ENCODE measurements around the gene FCSK.

The FCSK gene

DNA sequence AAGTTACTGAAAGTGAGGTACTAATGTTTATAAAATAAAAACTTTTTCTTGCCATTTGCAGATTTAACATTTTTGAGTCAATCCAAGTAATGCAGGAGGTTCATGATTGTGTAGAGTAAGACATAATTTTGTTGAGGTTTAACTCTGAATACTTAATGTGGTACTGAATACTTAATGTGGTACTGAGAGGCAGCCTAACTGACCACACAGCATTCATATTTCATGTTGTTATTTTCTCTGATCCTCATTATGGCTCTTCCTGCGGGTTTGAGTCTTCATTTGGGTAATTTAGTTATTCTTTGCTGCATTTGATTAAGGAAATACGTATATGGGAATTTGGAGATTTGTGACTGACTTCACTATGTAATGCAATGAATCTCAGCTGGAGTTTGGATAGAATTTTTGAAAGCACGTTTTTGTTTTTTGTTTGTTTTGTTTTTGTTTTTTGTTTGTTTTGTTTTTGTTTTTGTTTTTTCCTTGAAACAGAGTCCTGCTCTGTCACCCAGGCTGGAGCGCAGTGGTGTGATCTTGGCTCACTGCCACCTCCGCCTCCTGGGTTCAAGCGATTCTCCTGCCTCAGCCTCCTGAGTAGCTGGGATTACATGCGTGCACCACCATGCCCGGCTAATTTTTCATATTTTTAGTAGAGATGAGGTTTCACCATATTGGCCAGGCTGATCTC is 73.1 kb downstream of the FCSK start:
- TF ChIP-seq, protein P1, sequence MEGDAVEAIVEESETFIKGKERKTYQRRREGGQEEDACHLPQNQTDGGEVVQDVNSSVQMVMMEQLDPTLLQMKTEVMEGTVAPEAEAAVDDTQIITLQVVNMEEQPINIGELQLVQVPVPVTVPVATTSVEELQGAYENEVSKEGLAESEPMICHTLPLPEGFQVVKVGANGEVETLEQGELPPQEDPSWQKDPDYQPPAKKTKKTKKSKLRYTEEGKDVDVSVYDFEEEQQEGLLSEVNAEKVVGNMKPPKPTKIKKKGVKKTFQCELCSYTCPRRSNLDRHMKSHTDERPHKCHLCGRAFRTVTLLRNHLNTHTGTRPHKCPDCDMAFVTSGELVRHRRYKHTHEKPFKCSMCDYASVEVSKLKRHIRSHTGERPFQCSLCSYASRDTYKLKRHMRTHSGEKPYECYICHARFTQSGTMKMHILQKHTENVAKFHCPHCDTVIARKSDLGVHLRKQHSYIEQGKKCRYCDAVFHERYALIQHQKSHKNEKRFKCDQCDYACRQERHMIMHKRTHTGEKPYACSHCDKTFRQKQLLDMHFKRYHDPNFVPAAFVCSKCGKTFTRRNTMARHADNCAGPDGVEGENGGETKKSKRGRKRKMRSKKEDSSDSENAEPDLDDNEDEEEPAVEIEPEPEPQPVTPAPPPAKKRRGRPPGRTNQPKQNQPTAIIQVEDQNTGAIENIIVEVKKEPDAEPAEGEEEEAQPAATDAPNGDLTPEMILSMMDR (IDR thresholded peaks at IDR 0.05; ENCODE audit: low read depth, low read length), result no peak
- DNase-seq (ENCODE audit: low read depth in 2 of 2), result no peak
- H3K4me3 ChIP-seq (replicated peaks in 1 of 2; ENCODE audit: low read depth in 2 of 2, low read length in 2 of 2), result no peak overlapping the region

GRCh38 chr16:70529051-70529777 is 74.8 kb downstream of the FCSK start:
- peak; percentile 70 to 82 for DNase-seq (ENCODE audit: low read depth in 2 of 2)
- TF ChIP-seq, protein P1 (IDR thresholded peaks at IDR 0.05; ENCODE audit: low read depth, low read length), result peak; percentile 49

More at GRCh38 chr16:70529051-70529777, 74.8 kb downstream of the FCSK start:
- no peak overlapping the region for H3K4me3 ChIP-seq (replicated peaks in 1 of 2; ENCODE audit: low read depth in 2 of 2, low read length in 2 of 2)

Data from cardiac fibroblast (primary cell).